OCI-LY1 (cell line): ENCODE results near the gene TMEM252.
A peak's percentile ranks its signal among the peaks of the same experiment; 100 is the strongest.

Experiments
- H2AFZ ChIP-seq: fragments of 200-600 bp; sonication (generic), shearing (Covaris generic); 2 replicates; pipeline ENCODE4 v1.6.0; 2014; ENCODE audit warnings: antibody characterized with exemption, mild to moderate bottlenecking, low read length
- H3F3A ChIP-seq: fragments of 200-600 bp; sonication (generic), shearing (Covaris generic); 2 replicates; pipeline ENCODE4 v1.6.0; 2014; ENCODE audit warnings: mild to moderate bottlenecking, antibody characterized with exemption, low read length, moderate library complexity; ENCODE audit not compliant: insufficient read depth
- H3K27ac ChIP-seq: fragments of 200-600 bp; sonication (generic); 2 replicates; pipeline ENCODE4 v1.5.1; 2014; ENCODE audit warnings: low read length, mixed run types, mild to moderate bottlenecking, low read depth; ENCODE audit not compliant: poor library complexity, severe bottlenecking
- H3K27me3 ChIP-seq: fragments of 200-600 bp; sonication (generic); 2 replicates; pipeline ENCODE4 v1.6.0; 2014; ENCODE audit warnings: antibody characterized with exemption, mild to moderate bottlenecking, low read length, moderate library complexity; ENCODE audit not compliant: insufficient read depth
- H3K36me3 ChIP-seq: fragments of 200-600 bp; sonication (generic); 2 replicates; pipeline ENCODE4 v1.6.1; 2014; ENCODE audit warnings: mild to moderate bottlenecking, antibody characterized with exemption, low read length, moderate library complexity, mixed read lengths; ENCODE audit not compliant: insufficient read depth
- H3K4me1 ChIP-seq: fragments of 200-600 bp; sonication (generic); 2 replicates; pipeline ENCODE4 v1.5.1; 2014; ENCODE audit warnings: mild to moderate bottlenecking, low read length, moderate library complexity; ENCODE audit not compliant: insufficient read depth, severe bottlenecking
- H3K4me2 ChIP-seq: fragments of 200-600 bp; sonication (generic), shearing (Covaris generic); 2 replicates; pipeline ENCODE4 v1.6.1; 2014; ENCODE audit warnings: low read length
- H3K4me3 ChIP-seq: fragments of 200-600 bp; sonication (generic); 2 replicates; pipeline ENCODE4 v1.5.1; 2014; ENCODE audit warnings: low read length, low read depth, mild to moderate bottlenecking, mixed read lengths; ENCODE audit not compliant: poor library complexity, severe bottlenecking
- H3K79me2 ChIP-seq: fragments of 200-600 bp; shearing (Covaris generic); 2 replicates; pipeline ENCODE4 v1.6.1; 2016; ENCODE audit warnings: mixed run types, low read length, mixed read lengths; ENCODE audit not compliant: insufficient read depth
- H3K9ac ChIP-seq: fragments of 200-600 bp; sonication (generic), shearing (Covaris generic); 2 replicates; pipeline ENCODE4 v1.6.1; 2014; ENCODE audit warnings: mild to moderate bottlenecking, low read length, mixed read lengths
- H3K9me2 ChIP-seq: fragments of 200-600 bp; sonication (generic), shearing (Covaris generic); 2 replicates; pipeline ENCODE4 v1.6.1; 2014; ENCODE audit warnings: low read depth, mild to moderate bottlenecking, low read length, mixed read lengths
- H3K9me3 ChIP-seq: fragments of 200-600 bp; shearing (Covaris generic); 2 replicates; pipeline ENCODE4 v1.6.1; 2014; ENCODE audit warnings: low read length, mixed read lengths
- H4K20me1 ChIP-seq: fragments of 200-600 bp; sonication (generic), shearing (Covaris generic); 2 replicates; pipeline ENCODE4 v1.6.0; 2016; ENCODE audit warnings: mild to moderate bottlenecking, low read length; ENCODE audit not compliant: insufficient read depth
- CTCF ChIP-seq: fragments of 200-600 bp; sonication (generic), shearing (Covaris generic); IDR thresholded peaks from 2 replicates; pipeline ENCODE4 v1.5.1; 2017; ENCODE audit warnings: mild to moderate bottlenecking, antibody characterized with exemption, low read length, moderate library complexity, mixed read lengths
- EZH2 ChIP-seq: fragments of 200-600 bp; sonication (generic), shearing (Covaris generic); IDR thresholded peaks from 2 replicates; pipeline ENCODE4 v1.8.0; 2017; ENCODE audit warnings: borderline replicate concordance, mixed run types, mild to moderate bottlenecking, antibody characterized with exemption, low read length, moderate library complexity, mixed read lengths

TMEM252 gene, protein sequence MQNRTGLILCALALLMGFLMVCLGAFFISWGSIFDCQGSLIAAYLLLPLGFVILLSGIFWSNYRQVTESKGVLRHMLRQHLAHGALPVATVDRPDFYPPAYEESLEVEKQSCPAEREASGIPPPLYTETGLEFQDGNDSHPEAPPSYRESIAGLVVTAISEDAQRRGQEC

GRCh38 chr9:68540712-68541535 is at the start of gene TMEM252:
Gene TMEM252 (minus strand): TSS chr9:68540883. CDS start chr9:68540814, 69 bp downstream.
- Histone ChIP-seq H3F3A (no peaks in the 10 kb centered on the region), H3K4me3 (no peak within 1 kb of the TSS), H3K9ac (no peak within 1 kb of the TSS), H3K9me2 (no peaks in the 10 kb centered on the region), H3K36me3 (no peaks in the 10 kb centered on the region), H3K27ac (no peak within 1 kb of the TSS), H3K27me3 (no peaks in the 10 kb centered on the region), H3K4me1 (no peaks in the 10 kb centered on the region), H3K79me2 (no peaks in the 10 kb centered on the region), H4K20me1 (no peaks in the 10 kb centered on the region), H3K9me3 (no peaks in the 10 kb centered on the region), H2AFZ (no peak within 1 kb of the TSS), H3K4me2 (no peak within 1 kb of the TSS)
- no peak for TF ChIP-seq CTCF
- TF ChIP-seq EZH2, result no peak

DNA sequence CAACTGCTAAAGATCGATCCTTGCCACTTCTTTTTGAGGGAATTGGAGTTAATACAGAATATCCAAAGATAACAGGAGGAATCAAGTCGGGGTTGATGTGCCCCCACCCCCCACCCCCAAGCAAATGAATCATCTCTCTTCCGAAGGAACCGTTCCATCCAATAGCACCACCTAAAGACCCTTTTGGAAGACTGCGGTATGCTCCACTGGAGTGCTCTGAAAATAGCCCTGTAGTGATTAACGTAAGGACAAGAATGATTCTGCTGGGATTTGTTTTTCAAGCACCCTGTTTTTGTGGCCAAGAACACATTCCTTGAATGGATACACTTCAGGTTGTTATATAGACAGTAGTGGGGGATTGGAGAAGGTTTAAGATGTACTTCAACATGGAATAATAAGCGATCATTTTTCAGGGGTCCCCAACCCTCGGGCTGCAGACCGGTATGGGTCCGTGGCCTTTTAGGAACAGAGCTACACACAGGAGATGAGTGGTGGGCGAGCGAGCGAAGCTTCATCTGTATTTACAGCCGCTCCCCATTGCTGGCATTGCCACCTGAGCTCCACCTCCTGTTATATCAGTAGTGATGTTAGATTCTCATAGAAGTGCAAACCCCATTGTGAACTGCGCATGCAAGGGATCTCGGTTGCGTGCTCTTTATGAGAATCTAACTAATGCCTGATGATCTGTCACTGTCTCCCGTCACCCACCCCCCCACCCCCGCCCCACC is 44.5 kb upstream of the TMEM252 start:
- Histone ChIP-seq H3K4me3 (peak overlapping the region; percentile 29), H3K36me3 (no peaks in the 10 kb centered on the region), H4K20me1 (no peaks in the 10 kb centered on the region), H3K9ac (no peak overlapping the region), H3F3A (no peaks in the 10 kb centered on the region), H3K4me2 (peak overlapping the region; percentile 48; the same call in 1 of the 2 replicates), H3K27ac (no peak overlapping the region), H3K27me3 (no peaks in the 10 kb centered on the region), H2AFZ (no peak overlapping the region), H3K79me2 (no peaks in the 10 kb centered on the region), H3K4me1 (peaks cover 9% of the 10 kb centered on the region), H3K9me3 (no peaks in the 10 kb centered on the region), H3K9me2 (no peaks in the 10 kb centered on the region)
- TF ChIP-seq EZH2 (no peak), CTCF (no peak)

DNA sequence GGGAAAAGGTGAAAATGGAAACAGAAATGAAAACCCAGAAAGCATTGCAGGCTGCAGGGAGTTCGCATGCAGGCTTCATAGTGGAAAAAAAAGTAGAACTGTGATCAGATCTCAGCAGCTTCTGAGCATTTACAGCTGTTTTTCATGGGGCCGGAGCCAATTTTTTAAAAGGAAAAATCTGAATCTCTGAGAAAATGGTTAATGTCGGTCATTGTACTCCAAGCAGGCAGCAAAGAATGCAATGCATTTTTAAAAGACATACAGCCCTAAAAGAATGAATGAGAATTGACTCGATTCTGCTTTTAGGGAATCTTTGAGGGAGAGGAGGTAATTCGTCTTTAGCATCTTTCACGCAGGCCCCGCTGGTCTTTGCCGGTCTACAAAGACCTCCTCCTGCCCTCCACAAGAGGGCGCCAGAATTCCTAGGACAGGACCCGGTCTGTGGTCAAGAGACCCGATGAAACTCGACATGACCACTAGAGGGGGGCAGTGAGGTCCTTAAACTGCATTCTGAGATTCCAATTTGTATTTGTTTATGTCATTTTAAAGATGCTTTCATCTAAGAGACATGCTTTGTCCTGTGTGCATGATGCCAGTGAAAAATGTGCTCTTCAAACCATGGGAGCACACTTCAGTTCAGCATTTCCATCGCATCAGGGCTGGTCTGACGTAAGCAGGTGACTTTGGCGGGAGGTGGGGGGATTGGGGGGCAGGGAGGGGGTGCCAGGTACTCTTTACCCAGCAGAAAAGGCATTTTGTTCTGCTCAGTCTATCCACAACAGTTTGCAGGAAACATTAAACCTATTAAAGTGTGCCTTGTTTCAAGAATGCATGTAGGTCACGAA is 43.7 kb upstream of the TMEM252 start:
- Histone ChIP-seq H3K9me3 (no peaks in the 10 kb centered on the region), H3K27ac (no peak overlapping the region), H3K4me3 (peak overlapping the region; percentile 29), H2AFZ (no peak overlapping the region), H3K36me3 (no peaks in the 10 kb centered on the region), H3K9ac (no peak overlapping the region), H3F3A (no peaks in the 10 kb centered on the region), H3K27me3 (no peaks in the 10 kb centered on the region), H4K20me1 (no peaks in the 10 kb centered on the region), H3K4me1 (peaks cover 9% of the 10 kb centered on the region), H3K4me2 (peak overlapping the region; percentile 48; the same call in 1 of the 2 replicates), H3K79me2 (no peaks in the 10 kb centered on the region), H3K9me2 (no peaks in the 10 kb centered on the region)
- no peak for TF ChIP-seq EZH2
- TF ChIP-seq CTCF, result peak; percentile 100
